GM23338 (cell line): ENCODE measurements around the gene CYB5R4. TPM values are rescaled to one million over a fixed set of nuclear protein-coding genes. Genes with fewer than 3 reads are reported as not detected.

ENCODE experiments used
- ATAC-seq: fragments of 200-7000 bp; cut with Tn5 transposase; 3 replicates; pipeline ENCODE4 v1.9.1; 2020
- DNase-seq: peaks from one replicate; pipeline ENCODE4 v3.0.0-alpha.2; 2015; ENCODE audit warnings: low spot score
- H2AFZ ChIP-seq: fragments of 200-600 bp; sonication (generic); 2 replicates; pipeline ENCODE4 v1.8.0; 2016; ENCODE audit warnings: antibody characterized with exemption, mild to moderate bottlenecking, moderate library complexity
- H3F3A ChIP-seq: fragments of 200-600 bp; sonication (generic); replicated peaks from 2 replicates; pipeline ENCODE4 v1.8.0; 2017; ENCODE audit warnings: antibody characterized with exemption, mixed run types, low read depth
- H3K27ac ChIP-seq: fragments of 200-600 bp; sonication (generic); 2 replicates; pipeline ENCODE4 v1.6.1; 2016; ENCODE audit warnings: low read depth
- H3K27me3 ChIP-seq: fragments of 200-600 bp; sonication (generic); 2 replicates; pipeline ENCODE4 v1.8.0; 2016; ENCODE audit warnings: mild to moderate bottlenecking, mixed run types, moderate library complexity; ENCODE audit not compliant: insufficient read depth
- H3K36me3 ChIP-seq: fragments of 200-600 bp; sonication (generic); 2 replicates; pipeline ENCODE4 v1.8.0; 2016; ENCODE audit warnings: mild to moderate bottlenecking; ENCODE audit not compliant: insufficient read depth
- H3K4me1 ChIP-seq: fragments of 200-600 bp; sonication (generic); 2 replicates; pipeline ENCODE4 v1.8.0; 2016; ENCODE audit warnings: mild to moderate bottlenecking, moderate library complexity; ENCODE audit not compliant: insufficient read depth
- H3K4me2 ChIP-seq: fragments of 200-600 bp; sonication (generic); 2 replicates; pipeline ENCODE4 v1.7.1; 2017; ENCODE audit warnings: mixed run types
- H3K4me3 ChIP-seq: fragments of 200-600 bp; sonication (generic); 2 replicates; pipeline ENCODE4 v1.6.1; 2016; ENCODE audit warnings: mixed run types
- H3K79me2 ChIP-seq: fragments of 200-600 bp; sonication (generic); replicated peaks from 2 replicates; pipeline ENCODE4 v1.8.0; 2017; ENCODE audit warnings: mild to moderate bottlenecking; ENCODE audit not compliant: insufficient read depth
- H3K9me2 ChIP-seq: fragments of 200-600 bp; sonication (generic); 2 replicates; pipeline ENCODE4 v1.8.0; 2017; ENCODE audit not compliant: insufficient read depth
- H4K20me1 ChIP-seq: fragments of 200-600 bp; sonication (generic); replicated peaks from 2 replicates; pipeline ENCODE4 v1.8.0; 2017; ENCODE audit warnings: mild to moderate bottlenecking; ENCODE audit not compliant: insufficient read depth
- H3K27ac Mint-ChIP-seq: 2 replicates; pipeline ENCODE4 v1.8.0; 2020; ENCODE audit warnings: inconsistent platforms, mild to moderate bottlenecking, moderate library complexity, mixed read lengths
- H3K27me3 Mint-ChIP-seq: 3 replicates; pipeline ENCODE4 v1.8.0; 2022; ENCODE audit warnings: low read depth, mild to moderate bottlenecking, moderate library complexity, mixed read lengths, inconsistent platforms; ENCODE audit not compliant: insufficient read depth, poor library complexity
- H3K36me3 Mint-ChIP-seq: 3 replicates; pipeline ENCODE4 v1.8.0; 2021; ENCODE audit warnings: low read depth, mild to moderate bottlenecking, inconsistent platforms, moderate library complexity, mixed read lengths
- H3K4me1 Mint-ChIP-seq: 3 replicates; pipeline ENCODE4 v1.8.0; 2020; ENCODE audit warnings: mild to moderate bottlenecking, inconsistent platforms, mixed read lengths
- H3K4me3 Mint-ChIP-seq: 3 replicates; pipeline ENCODE4 v1.8.0; 2021; ENCODE audit warnings: moderate library complexity, mild to moderate bottlenecking, inconsistent platforms, mixed read lengths
- H3K9me3 Mint-ChIP-seq: 3 replicates; pipeline ENCODE4 v1.8.0; 2020; ENCODE audit warnings: moderate library complexity, mild to moderate bottlenecking, inconsistent platforms, mixed read lengths
- CREB1 ChIP-seq: fragments of 250-450 bp; sonication (Bioruptor Pico); IDR thresholded peaks from 2 replicates; pipeline ENCODE4 v1.5.0; 2020; ENCODE audit warnings: low read depth, mild to moderate bottlenecking, moderate library complexity
- CTCF ChIP-seq, 2 experiments: fragments of 200-600 bp in 1 of 2; sonication (generic) in 1 of 2; conservative IDR thresholded peaks; 2 replicates each; pipeline versions ENCODE4 v1.5.1 to v1.6.1; 2016 to 2017; ENCODE audit warnings: antibody characterized with exemption in 2 of 2, low read depth in 2 of 2, mild to moderate bottlenecking in 2 of 2, moderate library complexity in 1 of 2
- ETS1 ChIP-seq: IDR thresholded peaks from 2 replicates; pipeline ENCODE4 v1.6.1; 2016; ENCODE audit warnings: antibody characterized with exemption
- EZH2 ChIP-seq: fragments of 200-600 bp; sonication (generic); IDR thresholded peaks from one replicate; pipeline ENCODE4 v1.8.0; 2017; ENCODE audit warnings: antibody characterized with exemption, mild to moderate bottlenecking, low read depth; ENCODE audit not compliant: unreplicated experiment
- EZH2phosphoT487 ChIP-seq: fragments of 200-600 bp; sonication (generic); IDR thresholded peaks from one replicate; pipeline ENCODE4 v1.8.1; 2018; ENCODE audit warnings: antibody characterized with exemption; ENCODE audit not compliant: unreplicated experiment
- JUNB ChIP-seq: IDR thresholded peaks from one replicate; pipeline ENCODE4 v1.6.1; 2016; ENCODE audit warnings: antibody characterized with exemption; ENCODE audit not compliant: unreplicated experiment
- NANOG ChIP-seq: IDR thresholded peaks from 2 replicates; pipeline ENCODE4 v1.6.1; 2016; ENCODE audit warnings: antibody characterized with exemption, borderline replicate concordance
- POLR2AphosphoS5 ChIP-seq: IDR thresholded peaks from 2 replicates; pipeline ENCODE4 v1.6.1; 2016; ENCODE audit warnings: antibody characterized with exemption, low read depth
- REST ChIP-seq: IDR thresholded peaks from one replicate; pipeline ENCODE4 v1.6.1; 2018; ENCODE audit warnings: antibody characterized with exemption; ENCODE audit not compliant: unreplicated experiment
- STAT1 ChIP-seq: IDR thresholded peaks from one replicate; pipeline ENCODE4 v1.6.1; 2016; ENCODE audit warnings: antibody characterized with exemption; ENCODE audit not compliant: unreplicated experiment
- ZNF114 ChIP-seq: fragments of 250-450 bp; sonication (Bioruptor Pico); IDR thresholded peaks from 2 replicates; pipeline ENCODE4 v1.5.0; 2020; ENCODE audit warnings: mild to moderate bottlenecking, moderate library complexity
- ZNF331 ChIP-seq: fragments of 250-450 bp; sonication (Bioruptor Pico); IDR thresholded peaks from 2 replicates; pipeline ENCODE4 v1.5.0; 2020; ENCODE audit warnings: low read depth, mild to moderate bottlenecking, moderate library complexity
- polyA plus RNA-seq: library from polyadenylated mRNA; unstranded; fragments of >200 nt; fragmentation: Nextera tagmentation; extraction: Ambion mirVana; gene quantifications from 2 replicates; pipeline ENCODE4 v1.2.1, GENCODE V29; 2016
- total RNA-seq: library from RNA; depleted of rRNA; stranded (reverse); fragments of >200 nt; shearing (Covaris generic); gene quantifications from 2 replicates; pipeline ENCODE4 v1.2.3, GENCODE V29; 2014
- TF ChIP-seq, protein P1 (sequence below): fragments of 250-450 bp; sonication (Bioruptor Pico); IDR thresholded peaks from 2 replicates; pipeline ENCODE4 v1.5.0; 2020; ENCODE audit warnings: mild to moderate bottlenecking, moderate library complexity

CYB5R4 gene
- total and polyA plus RNA-seq, 2 experiments from 2014 or later = 8.9 to 17.2 TPM

DNA sequence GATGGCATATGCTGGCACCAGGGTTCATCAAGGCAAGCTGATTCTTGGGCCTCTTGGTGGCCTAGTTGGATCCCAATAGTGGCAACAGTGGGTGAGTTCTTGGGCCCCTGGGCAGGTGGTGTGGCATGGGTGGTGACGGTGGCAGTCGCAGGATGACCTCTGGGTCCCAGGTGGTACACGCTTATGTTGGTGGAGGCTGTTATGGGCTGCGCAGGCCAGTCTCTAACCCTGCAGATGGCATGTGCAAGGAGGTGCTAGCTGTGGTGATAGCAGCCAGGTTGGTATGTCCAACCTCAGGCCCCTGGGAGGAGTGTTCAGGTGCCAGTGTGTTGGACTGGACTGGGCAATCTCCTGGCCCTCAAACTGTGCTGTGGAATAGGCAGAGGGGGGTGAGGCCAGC, 46.2 kb downstream of the CYB5R4 start:
- no peaks in the 10 kb centered on the region for H3K36me3 Mint-ChIP-seq
- Histone ChIP-seq H3K36me3 (no peaks in the 10 kb centered on the region), H4K20me1 (no peaks in the 10 kb centered on the region), H3K27me3 (no peaks in the 10 kb centered on the region), H3K79me2 (peaks cover 61% of the 10 kb centered on the region), H3K9me2 (no peaks in the 10 kb centered on the region), H3K27ac (no peak overlapping the region), H3K4me2 (no peak overlapping the region), H3K4me1 (peaks cover 15% of the 10 kb centered on the region), H3K4me3 (no peak overlapping the region), H3F3A (no peaks in the 10 kb centered on the region), H2AFZ (no peak overlapping the region)
- peaks cover 9% of the 10 kb centered on the region; the same call in 1 of the 3 replicates for H3K9me3 Mint-ChIP-seq
- DNase-seq (no peak), ATAC-seq (no peak)
- H3K27ac Mint-ChIP-seq = no peak overlapping the region
- peaks cover 3% of the 10 kb centered on the region for H3K27me3 Mint-ChIP-seq
- TF ChIP-seq EZH2phosphoT487 (no peak), CREB1 (no peak), JUNB (no peak), NANOG (no peak), STAT1 (no peak), CTCF (conservative IDR thresholded peaks at IDR 0.05; ENCODE audit: low read depth in 2 of 2) (no peak), ETS1 (no peak), ZNF331 (no peak), REST (no peak), ZNF114 (CRISPR knock-in tag) (no peak), POLR2AphosphoS5 (no peak), EZH2 (no peak)
- TF ChIP-seq, protein P1, sequence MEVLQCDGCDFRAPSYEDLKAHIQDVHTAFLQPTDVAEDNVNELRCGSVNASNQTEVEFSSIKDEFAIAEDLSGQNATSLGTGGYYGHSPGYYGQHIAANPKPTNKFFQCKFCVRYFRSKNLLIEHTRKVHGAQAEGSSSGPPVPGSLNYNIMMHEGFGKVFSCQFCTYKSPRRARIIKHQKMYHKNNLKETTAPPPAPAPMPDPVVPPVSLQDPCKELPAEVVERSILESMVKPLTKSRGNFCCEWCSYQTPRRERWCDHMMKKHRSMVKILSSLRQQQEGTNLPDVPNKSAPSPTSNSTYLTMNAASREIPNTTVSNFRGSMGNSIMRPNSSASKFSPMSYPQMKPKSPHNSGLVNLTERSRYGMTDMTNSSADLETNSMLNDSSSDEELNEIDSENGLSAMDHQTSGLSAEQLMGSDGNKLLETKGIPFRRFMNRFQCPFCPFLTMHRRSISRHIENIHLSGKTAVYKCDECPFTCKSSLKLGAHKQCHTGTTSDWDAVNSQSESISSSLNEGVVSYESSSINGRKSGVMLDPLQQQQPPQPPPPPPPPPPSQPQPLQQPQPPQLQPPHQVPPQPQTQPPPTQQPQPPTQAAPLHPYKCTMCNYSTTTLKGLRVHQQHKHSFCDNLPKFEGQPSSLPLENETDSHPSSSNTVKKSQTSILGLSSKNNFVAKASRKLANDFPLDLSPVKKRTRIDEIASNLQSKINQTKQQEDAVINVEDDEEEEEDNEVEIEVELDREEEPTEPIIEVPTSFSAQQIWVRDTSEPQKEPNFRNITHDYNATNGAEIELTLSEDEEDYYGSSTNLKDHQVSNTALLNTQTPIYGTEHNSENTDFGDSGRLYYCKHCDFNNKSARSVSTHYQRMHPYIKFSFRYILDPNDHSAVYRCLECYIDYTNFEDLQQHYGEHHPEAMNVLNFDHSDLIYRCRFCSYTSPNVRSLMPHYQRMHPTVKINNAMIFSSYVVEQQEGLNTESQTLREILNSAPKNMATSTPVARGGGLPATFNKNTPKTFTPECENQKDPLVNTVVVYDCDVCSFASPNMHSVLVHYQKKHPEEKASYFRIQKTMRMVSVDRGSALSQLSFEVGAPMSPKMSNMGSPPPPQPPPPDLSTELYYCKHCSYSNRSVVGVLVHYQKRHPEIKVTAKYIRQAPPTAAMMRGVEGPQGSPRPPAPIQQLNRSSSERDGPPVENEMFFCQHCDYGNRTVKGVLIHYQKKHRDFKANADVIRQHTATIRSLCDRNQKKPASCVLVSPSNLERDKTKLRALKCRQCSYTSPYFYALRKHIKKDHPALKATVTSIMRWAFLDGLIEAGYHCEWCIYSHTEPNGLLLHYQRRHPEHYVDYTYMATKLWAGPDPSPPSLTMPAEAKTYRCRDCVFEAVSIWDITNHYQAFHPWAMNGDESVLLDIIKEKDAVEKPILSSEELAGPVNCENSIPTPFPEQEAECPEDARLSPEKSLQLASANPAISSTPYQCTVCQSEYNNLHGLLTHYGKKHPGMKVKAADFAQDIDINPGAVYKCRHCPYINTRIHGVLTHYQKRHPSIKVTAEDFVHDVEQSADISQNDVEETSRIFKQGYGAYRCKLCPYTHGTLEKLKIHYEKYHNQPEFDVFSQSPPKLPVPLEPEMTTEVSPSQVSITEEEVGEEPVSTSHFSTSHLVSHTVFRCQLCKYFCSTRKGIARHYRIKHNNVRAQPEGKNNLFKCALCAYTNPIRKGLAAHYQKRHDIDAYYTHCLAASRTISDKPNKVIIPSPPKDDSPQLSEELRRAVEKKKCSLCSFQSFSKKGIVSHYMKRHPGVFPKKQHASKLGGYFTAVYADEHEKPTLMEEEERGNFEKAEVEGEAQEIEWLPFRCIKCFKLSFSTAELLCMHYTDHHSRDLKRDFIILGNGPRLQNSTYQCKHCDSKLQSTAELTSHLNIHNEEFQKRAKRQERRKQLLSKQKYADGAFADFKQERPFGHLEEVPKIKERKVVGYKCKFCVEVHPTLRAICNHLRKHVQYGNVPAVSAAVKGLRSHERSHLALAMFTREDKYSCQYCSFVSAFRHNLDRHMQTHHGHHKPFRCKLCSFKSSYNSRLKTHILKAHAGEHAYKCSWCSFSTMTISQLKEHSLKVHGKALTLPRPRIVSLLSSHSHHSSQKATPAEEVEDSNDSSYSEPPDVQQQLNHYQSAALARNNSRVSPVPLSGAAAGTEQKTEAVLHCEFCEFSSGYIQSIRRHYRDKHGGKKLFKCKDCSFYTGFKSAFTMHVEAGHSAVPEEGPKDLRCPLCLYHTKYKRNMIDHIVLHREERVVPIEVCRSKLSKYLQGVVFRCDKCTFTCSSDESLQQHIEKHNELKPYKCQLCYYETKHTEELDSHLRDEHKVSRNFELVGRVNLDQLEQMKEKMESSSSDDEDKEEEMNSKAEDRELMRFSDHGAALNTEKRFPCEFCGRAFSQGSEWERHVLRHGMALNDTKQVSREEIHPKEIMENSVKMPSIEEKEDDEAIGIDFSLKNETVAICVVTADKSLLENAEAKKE (CRISPR knock-in tag) = no peak
- no peak overlapping the region for H3K4me3 Mint-ChIP-seq
- H3K4me1 Mint-ChIP-seq = peaks cover 9% of the 10 kb centered on the region
